Measurements from ENCODE around the gene ARPP19.
A peak's percentile ranks its signal among the peaks of the same experiment; 100 is the strongest.

- TF ChIP-seq CTCF (conservative IDR thresholded peaks at IDR 0.05; ENCODE audit: low read depth, low read length) (no peak), MAZ (IDR thresholded peaks at IDR 0.05; ENCODE audit: borderline replicate concordance, low read depth, low read length) (0 out of 2 replicates have a peak, but pooled peaks have one; percentile 6), USF2 (IDR thresholded peaks at IDR 0.05; ENCODE audit: low read depth, low read length) (no peak), RCOR1 (IDR thresholded peaks at IDR 0.05; ENCODE audit: insufficient replicate concordance, low read length) (no peak), BHLHE40 (IDR thresholded peaks at IDR 0.05; ENCODE audit: low read depth, low read length) (no peak; the same call in 1 of the 2 replicates), POLR2A (IDR thresholded peaks at IDR 0.05; ENCODE audit: low read depth, low read length) (no peak), CEBPB (IDR thresholded peaks at IDR 0.05; ENCODE audit: low read depth, low read length) (no peak), FOS (IDR thresholded peaks at IDR 0.05; ENCODE audit: low read depth, low read length) (no peak), RAD21 (IDR thresholded peaks at IDR 0.05; ENCODE audit: low read length) (no peak), MXI1 (IDR thresholded peaks at IDR 0.05; ENCODE audit: borderline replicate concordance, low read depth, low read length) (no peak), SMC3 (IDR thresholded peaks at IDR 0.05; ENCODE audit: low read depth, low read length) (no peak)
These were observed 39.4 kb downstream of the ARPP19 start for GRCh38 chr15:52529341-52529924.

Measured in IMR-90 (cell line).